A673 (cell line): ENCODE data around the gene BBS9. TPM values are rescaled to one million over a fixed set of nuclear protein-coding genes. Genes with fewer than 3 reads are reported as not detected.
A peak's percentile ranks its signal among the peaks of the same experiment; 100 is the strongest.

Experiments used
- BruUV-seq: library from RNA; stranded (reverse); fragments of 400-500 nt; replicated peaks from 2 replicates; lab custom pipeline; 2021; lab: Mats Ljungman, UMichigan
- CTCF ChIA-PET: fragments of 300-600 bp; sonication (Branson Sonifier 250); formaldehyde crosslinking; loops from one replicate; lab custom pipeline; 2022; ENCODE audit warnings: antibody characterized with exemption; lab: Charles Lee
- POLR2A ChIA-PET: fragments of 300-600 bp; sonication (Branson Sonifier 250); formaldehyde crosslinking; loops from one replicate; lab custom pipeline; 2022; ENCODE audit warnings: antibody characterized with exemption; ENCODE audit not compliant: low non-redundant PET; lab: Charles Lee
- DNase-seq: peaks from one replicate; pipeline ENCODE4 v3.0.0-alpha.2; 2015; ENCODE audit warnings: low spot score
- H3K27ac ChIP-seq: fragments of 200-600 bp; sonication (generic); 2 replicates; pipeline ENCODE4 v1.5.1; 2016; ENCODE audit warnings: mixed run types, low read depth, mild to moderate bottlenecking, mixed read lengths, antibody characterized with exemption, low read length; ENCODE audit not compliant: poor library complexity, severe bottlenecking
- H3K27me3 ChIP-seq: fragments of 200-600 bp; sonication (generic); replicated peaks from 2 replicates; pipeline ENCODE4 v1.6.1; 2017; ENCODE audit warnings: mixed run types, low read depth, mild to moderate bottlenecking, mixed read lengths, antibody characterized with exemption, low read length; ENCODE audit not compliant: insufficient read depth, poor library complexity
- H3K36me3 ChIP-seq: fragments of 200-600 bp; sonication (generic); 2 replicates; pipeline ENCODE4 v1.6.1; 2016; ENCODE audit warnings: mixed run types, mild to moderate bottlenecking, mixed read lengths, antibody characterized with exemption, low read length; ENCODE audit not compliant: insufficient read depth, poor library complexity, severe bottlenecking
- H3K4me1 ChIP-seq: fragments of 200-600 bp; sonication (generic); 2 replicates; pipeline ENCODE4 v1.6.1; 2017; ENCODE audit warnings: mixed run types, mild to moderate bottlenecking, mixed read lengths, antibody characterized with exemption, low read length; ENCODE audit not compliant: insufficient read depth, poor library complexity, severe bottlenecking
- H3K4me3 ChIP-seq: fragments of 200-600 bp; sonication (generic); 2 replicates; pipeline ENCODE4 v1.5.1; 2016; ENCODE audit warnings: low read depth, mixed run types, mild to moderate bottlenecking, mixed read lengths, low read length; ENCODE audit not compliant: poor library complexity, severe bottlenecking
- H3K9me3 ChIP-seq: fragments of 200-600 bp; sonication (generic); 2 replicates; pipeline ENCODE4 v1.6.1; 2016; ENCODE audit warnings: mixed run types, low read depth, mild to moderate bottlenecking, mixed read lengths, antibody characterized with exemption, low read length; ENCODE audit not compliant: poor library complexity, severe bottlenecking
- EZH2 ChIP-seq: fragments of 200-600 bp; sonication (generic); IDR thresholded peaks from 2 replicates; pipeline ENCODE4 v1.6.1; 2017; ENCODE audit warnings: borderline replicate concordance, low read depth, mild to moderate bottlenecking, mixed read lengths, antibody characterized with exemption, low read length; ENCODE audit not compliant: poor library complexity, severe bottlenecking
- intact Hi-C: fragments of 100-400 bp; cut with micrococcal nuclease; formaldehyde crosslinking; loops from one replicate; pipeline ENCODE4 v1.10.0; 2022; ENCODE audit not compliant: unreplicated experiment
- total RNA-seq: library from RNA; stranded (reverse); gene quantifications from 2 replicates; pipeline ENCODE4 v1.2.3, GENCODE V29; 2021
- TF ChIP-seq, protein P1 (sequence below): fragments of 300-800, 200-600 bp; sonication (generic); conservative IDR thresholded peaks from 2 replicates; pipeline ENCODE4 v1.5.1; 2017; ENCODE audit warnings: low read depth, mild to moderate bottlenecking, antibody characterized with exemption, low read length, moderate library complexity, mixed read lengths

BBS9 gene
- total RNA-seq, 1 experiment from 2014 or later, result 9.4 TPM

DNA sequence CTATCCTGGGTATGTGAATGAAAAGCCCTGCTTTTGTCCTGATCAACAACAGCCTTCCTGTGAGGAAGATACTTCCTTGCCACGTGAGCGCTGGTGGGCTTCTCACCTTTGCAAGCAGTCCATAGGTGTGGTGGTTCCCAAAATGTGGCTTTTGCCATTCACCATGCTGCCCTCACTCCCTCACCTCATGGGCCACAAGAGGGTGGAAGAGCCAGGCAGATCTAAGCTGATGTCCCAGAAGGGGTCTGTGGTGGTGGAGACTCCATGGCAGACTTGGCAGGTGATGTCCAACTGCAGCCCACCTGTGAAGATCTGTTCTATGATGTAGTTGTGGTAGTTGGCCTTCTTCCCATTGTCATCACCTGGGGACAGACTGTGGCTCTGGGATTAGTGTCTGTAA is 147.4 kb downstream of the BBS9 start:
- ChIA-PET CTCF (no interaction called here), POLR2A (no interaction called here)
- Histone ChIP-seq H3K9me3 (peaks cover 16% of the 10 kb centered on the region), H3K27ac (no peak overlapping the region), H3K4me3 (no peak overlapping the region), H3K27me3 (no peaks in the 10 kb centered on the region), H3K4me1 (no peaks in the 10 kb centered on the region), H3K36me3 (no peaks in the 10 kb centered on the region)
- no TSS peak for BruUV-seq
- DNase-seq, result no peak
- intact Hi-C loops, result no loop called here
- TF ChIP-seq EZH2, result no peak
- TF ChIP-seq, protein P1, sequence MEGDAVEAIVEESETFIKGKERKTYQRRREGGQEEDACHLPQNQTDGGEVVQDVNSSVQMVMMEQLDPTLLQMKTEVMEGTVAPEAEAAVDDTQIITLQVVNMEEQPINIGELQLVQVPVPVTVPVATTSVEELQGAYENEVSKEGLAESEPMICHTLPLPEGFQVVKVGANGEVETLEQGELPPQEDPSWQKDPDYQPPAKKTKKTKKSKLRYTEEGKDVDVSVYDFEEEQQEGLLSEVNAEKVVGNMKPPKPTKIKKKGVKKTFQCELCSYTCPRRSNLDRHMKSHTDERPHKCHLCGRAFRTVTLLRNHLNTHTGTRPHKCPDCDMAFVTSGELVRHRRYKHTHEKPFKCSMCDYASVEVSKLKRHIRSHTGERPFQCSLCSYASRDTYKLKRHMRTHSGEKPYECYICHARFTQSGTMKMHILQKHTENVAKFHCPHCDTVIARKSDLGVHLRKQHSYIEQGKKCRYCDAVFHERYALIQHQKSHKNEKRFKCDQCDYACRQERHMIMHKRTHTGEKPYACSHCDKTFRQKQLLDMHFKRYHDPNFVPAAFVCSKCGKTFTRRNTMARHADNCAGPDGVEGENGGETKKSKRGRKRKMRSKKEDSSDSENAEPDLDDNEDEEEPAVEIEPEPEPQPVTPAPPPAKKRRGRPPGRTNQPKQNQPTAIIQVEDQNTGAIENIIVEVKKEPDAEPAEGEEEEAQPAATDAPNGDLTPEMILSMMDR, result no peak

DNA sequence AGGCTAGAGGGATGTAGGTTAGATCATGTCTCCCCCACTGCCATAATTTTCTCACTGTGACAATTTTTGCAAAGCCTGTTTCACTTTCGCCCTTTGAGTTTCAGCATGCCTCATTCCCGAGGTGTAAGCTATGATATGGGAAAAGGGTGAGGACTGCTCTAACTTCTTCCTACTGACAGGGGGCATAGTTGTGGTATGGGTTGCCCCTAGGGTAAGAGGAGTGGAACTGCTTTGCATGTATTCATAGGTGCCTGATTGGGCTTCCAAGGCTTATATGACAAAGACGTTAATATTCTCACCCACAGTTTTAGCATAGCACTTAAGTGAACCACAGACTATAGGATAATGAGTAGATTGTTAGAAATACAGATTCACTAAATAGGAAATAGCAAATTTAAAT is 148.7 kb downstream of the BBS9 start:
- Histone ChIP-seq H3K4me1 (no peaks in the 10 kb centered on the region), H3K4me3 (no peak overlapping the region), H3K27ac (no peak overlapping the region), H3K9me3 (peaks cover 16% of the 10 kb centered on the region), H3K36me3 (no peaks in the 10 kb centered on the region), H3K27me3 (no peaks in the 10 kb centered on the region)
- TF ChIP-seq, protein P1, result no peak
- no peak for TF ChIP-seq EZH2
- no TSS peak for BruUV-seq
- intact Hi-C loops, result no loop called here
- CTCF ChIA-PET, result no interaction called here
- POLR2A ChIA-PET, result no interaction called here
- DNase-seq, result peak; percentile 2

DNA sequence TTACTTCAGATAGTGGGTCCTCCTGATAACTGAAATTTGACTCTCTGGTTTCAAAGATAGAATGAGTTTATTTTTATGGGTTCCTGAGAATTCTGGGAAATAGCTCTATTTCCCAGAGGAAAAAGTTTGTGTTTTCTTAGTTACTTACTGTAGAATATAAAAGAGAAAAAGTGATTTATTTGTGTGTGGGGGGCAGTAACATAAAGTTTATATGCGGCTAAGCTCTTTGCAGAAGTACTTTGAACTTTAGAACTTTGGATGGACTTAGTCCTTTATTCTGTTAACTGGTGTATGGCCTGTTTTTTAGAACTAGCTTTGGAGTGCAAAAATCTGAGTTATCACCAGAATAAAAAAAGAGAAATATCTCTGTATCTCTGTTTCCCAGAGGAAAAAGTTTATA is 157.1 kb downstream of the BBS9 start:
- intact Hi-C loops, result no loop called here
- CTCF ChIA-PET, result no interaction called here
- no peaks in the 10 kb centered on the region for H3K36me3 ChIP-seq
- POLR2A ChIA-PET, result no interaction called here
- BruUV-seq, result no TSS peak
- TF ChIP-seq EZH2, result no peak
- TF ChIP-seq, protein P1, result no peak
- peaks cover under 1% of the 10 kb centered on the region for H3K4me1 ChIP-seq
- no peaks in the 10 kb centered on the region for H3K27me3 ChIP-seq
- no peaks in the 10 kb centered on the region for H3K9me3 ChIP-seq
- H3K4me3 ChIP-seq, result no peak overlapping the region
- no peak overlapping the region for H3K27ac ChIP-seq
- DNase-seq, result no peak
